ENCODE results near the gene RND1.
"Not testable (repeated sequence)": the region's sequence is repeated elsewhere in the genome, so short reads cannot be mapped to it uniquely, and the experiment has no call there.

RND1 gene

GRCh38 chr12:48865281-48866051, at the start of gene RND1:
Gene RND1 (minus strand): TSS chr12:48865870. CDS start chr12:48865767, 103 bp downstream.
- peak; percentile 96 for DNase-seq

GRCh38 chr12:48910196-48910595, 44.5 kb upstream of the RND1 start:
- no peak for DNase-seq

- not testable (repeated sequence) for DNase-seq
Measured at GRCh38 chr12:48909698-48910097, 44.0 kb upstream of the RND1 start.

- no peak for DNase-seq
Measured at GRCh38 chr12:48907245-48907644, 41.6 kb upstream of the RND1 start.

- peak; percentile 75 for DNase-seq
Measured at GRCh38 chr12:48903982-48904411, 38.3 kb upstream of the RND1 start.

- DNase-seq = no peak
Measured at GRCh38 chr12:48903363-48903981, 37.8 kb upstream of the RND1 start.

- no peak for DNase-seq
Measured at GRCh38 chr12:48901278-48901677, 35.6 kb upstream of the RND1 start.

GRCh38 chr12:48899651-48900050, 34.0 kb upstream of the RND1 start:
- no peak for DNase-seq

GRCh38 chr12:48894271-48894670, 28.6 kb upstream of the RND1 start:
- no peak for DNase-seq

GRCh38 chr12:48890657-48891418, 25.2 kb upstream of the RND1 start:
- peak; percentile 81 for DNase-seq

- DNase-seq = no peak
Measured at GRCh38 chr12:48889679-48890078, 24.0 kb upstream of the RND1 start.

GRCh38 chr12:48883305-48884161, 17.9 kb upstream of the RND1 start:
- no peak for DNase-seq

- DNase-seq = no peak
Measured at GRCh38 chr12:48882972-48883304, 17.3 kb upstream of the RND1 start.

- no peak for DNase-seq
Measured at GRCh38 chr12:48882315-48882687, 16.6 kb upstream of the RND1 start.

- DNase-seq = no peak
Measured at GRCh38 chr12:48881686-48882314, 16.1 kb upstream of the RND1 start.

- no peak for DNase-seq
Measured at GRCh38 chr12:48880647-48881046, 15.0 kb upstream of the RND1 start.

- no peak for DNase-seq
Measured at GRCh38 chr12:48878548-48878947, 12.9 kb upstream of the RND1 start.

- DNase-seq = no peak
Measured at GRCh38 chr12:48875944-48876515, 10.4 kb upstream of the RND1 start.

GRCh38 chr12:48873534-48873933, 7.9 kb upstream of the RND1 start:
- DNase-seq = not testable (repeated sequence)

- DNase-seq = peak; percentile 20
Measured at GRCh38 chr12:48873096-48873495, 7.4 kb upstream of the RND1 start.

- peak; percentile 36 for DNase-seq
Measured at GRCh38 chr12:48869191-48869590, 3.5 kb upstream of the RND1 start.

GRCh38 chr12:48868451-48868850, 2.8 kb upstream of the RND1 start:
- DNase-seq = no peak
